ENCODE results near the gene ABTB2. TPM values are rescaled to one million over a fixed set of nuclear protein-coding genes. Genes with fewer than 3 reads are reported as not detected.

Gene ABTB2
- total RNA-seq, 2 donors from 2014 or later = 5.8 to 11.1 TPM

DNA sequence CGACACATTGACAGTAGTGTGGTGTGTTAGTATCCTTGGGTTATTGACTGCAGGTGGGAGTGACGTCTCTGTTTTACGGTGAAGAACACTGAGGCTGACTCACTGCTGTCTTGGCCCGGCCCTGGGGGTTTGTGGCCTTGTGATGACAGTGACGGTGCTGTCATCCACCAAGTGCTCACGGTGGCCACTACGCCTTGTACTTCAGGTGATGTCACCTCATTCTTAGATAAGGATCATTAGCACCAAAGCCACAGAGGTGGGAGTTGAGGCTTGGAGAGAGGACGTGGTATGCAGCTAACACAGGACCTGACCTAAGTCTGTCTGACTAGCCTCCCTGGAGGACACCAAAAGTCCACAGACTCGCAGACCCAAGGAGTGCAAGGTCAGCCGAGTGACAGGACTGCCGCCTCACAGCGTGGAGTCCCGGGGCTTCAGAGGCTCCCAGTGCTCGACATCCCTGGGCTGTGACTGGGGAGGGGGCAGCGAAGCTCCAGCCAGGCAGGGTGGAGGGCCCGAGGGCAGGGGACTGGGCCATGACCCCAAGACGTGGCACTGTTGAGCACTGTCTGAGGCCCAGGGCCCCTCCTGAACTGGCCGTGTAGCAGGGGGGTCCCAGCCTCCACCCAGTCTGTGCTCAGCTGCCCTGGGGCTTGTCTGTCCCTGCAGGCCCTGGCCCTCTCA, 195.9 kb downstream of the ABTB2 start:
- no peak for DNase-seq
- no peaks in the 10 kb centered on the region for H3K4me1 ChIP-seq
- H3K36me3 ChIP-seq = no peaks in the 10 kb centered on the region
- H3K9me3 ChIP-seq = no peaks in the 10 kb centered on the region
- H3K27me3 ChIP-seq = no peaks in the 10 kb centered on the region
- intact Hi-C loops (cut with DNase I) = no loop called here
- H3K9ac ChIP-seq (ENCODE audit: low read depth in 2 of 2, low read length in 2 of 2) = no peak overlapping the region
- TF ChIP-seq CTCF (IDR thresholded peaks at IDR 0.05) = no peak
- H3K4me3 ChIP-seq = no peak overlapping the region
- H3K27ac ChIP-seq = no peak overlapping the region

- no peak for DNase-seq
- no peak overlapping the region for H3K4me3 ChIP-seq
- H3K4me1 ChIP-seq = no peaks in the 10 kb centered on the region
- intact Hi-C loops (cut with DNase I) = no loop called here
- no peaks in the 10 kb centered on the region for H3K27me3 ChIP-seq
- no peak for TF ChIP-seq CTCF (IDR thresholded peaks at IDR 0.05)
- H3K9ac ChIP-seq (ENCODE audit: low read depth in 2 of 2, low read length in 2 of 2) = no peak overlapping the region
- H3K27ac ChIP-seq = no peak overlapping the region
- no peaks in the 10 kb centered on the region for H3K36me3 ChIP-seq
- H3K9me3 ChIP-seq = no peaks in the 10 kb centered on the region
Observed at GRCh38 chr11:34161361-34161760, 196.4 kb downstream of the ABTB2 start.

DNA sequence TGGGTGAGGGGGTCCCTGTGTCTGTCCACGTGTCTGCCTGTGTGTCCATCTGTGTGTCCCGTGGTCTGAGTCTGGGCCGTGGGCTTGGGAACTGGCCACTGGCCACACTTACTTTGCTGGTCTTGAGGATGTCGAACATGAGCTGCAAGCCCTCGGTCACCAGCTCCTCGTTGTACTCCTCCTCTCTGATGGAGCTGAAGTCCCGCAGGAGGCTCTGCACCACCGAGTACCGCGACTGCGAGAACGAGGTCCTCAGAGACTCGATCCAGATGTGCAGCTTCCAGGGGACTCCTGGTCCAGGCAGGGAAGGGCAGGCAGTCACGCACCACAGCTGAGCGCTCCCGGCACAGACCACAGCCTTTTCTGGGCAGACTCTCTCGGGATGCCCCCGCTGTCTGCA, 197.0 kb downstream of the ABTB2 start:
- no peaks in the 10 kb centered on the region for H3K4me1 ChIP-seq
- no peak overlapping the region for H3K9ac ChIP-seq (ENCODE audit: low read depth in 2 of 2, low read length in 2 of 2)
- no peak overlapping the region for H3K27ac ChIP-seq
- intact Hi-C loops (cut with DNase I) = no loop called here
- no peak overlapping the region for H3K4me3 ChIP-seq
- no peak for TF ChIP-seq CTCF (IDR thresholded peaks at IDR 0.05)
- H3K27me3 ChIP-seq = no peaks in the 10 kb centered on the region
- no peaks in the 10 kb centered on the region for H3K36me3 ChIP-seq
- no peaks in the 10 kb centered on the region for H3K9me3 ChIP-seq
- DNase-seq = no peak

DNA sequence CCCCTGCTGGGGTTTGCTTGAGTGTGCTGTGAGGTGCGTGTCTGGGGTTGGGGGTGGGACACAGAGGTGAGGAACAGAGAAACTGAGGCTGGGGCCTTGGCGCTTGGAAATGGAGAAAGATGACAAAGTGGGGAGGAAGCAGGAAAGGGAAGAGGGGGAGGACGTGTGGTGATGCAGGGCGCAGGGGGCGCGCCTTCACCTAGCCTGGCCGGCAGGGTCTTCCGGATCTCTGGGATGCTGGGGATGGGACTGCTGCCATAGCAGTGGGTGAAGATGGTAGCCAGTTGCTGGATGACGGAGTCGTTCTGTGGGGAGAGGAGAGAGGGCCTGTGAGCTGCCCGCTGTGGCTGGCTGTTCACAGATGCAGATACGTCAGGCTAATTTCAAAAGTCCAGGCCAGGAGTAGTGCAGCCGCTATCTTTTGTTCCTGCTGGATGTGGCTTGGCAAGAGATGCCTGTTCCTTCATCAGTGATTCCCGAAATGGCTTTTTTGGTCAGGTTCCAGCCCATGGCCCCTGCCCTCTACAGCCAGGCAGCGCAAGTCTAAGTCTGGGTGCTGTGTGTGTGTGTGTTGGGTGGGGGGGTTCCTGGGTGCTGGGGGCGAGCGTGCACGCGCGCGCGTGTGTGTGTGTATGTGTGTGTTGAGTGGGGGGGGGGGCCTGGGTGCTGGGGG, 197.6 kb downstream of the ABTB2 start:
- H3K36me3 ChIP-seq = no peaks in the 10 kb centered on the region
- TF ChIP-seq CTCF (IDR thresholded peaks at IDR 0.05) = no peak
- no peak overlapping the region for H3K27ac ChIP-seq
- intact Hi-C loops (cut with DNase I) = no loop called here
- no peak for DNase-seq
- no peak overlapping the region for H3K4me3 ChIP-seq
- no peaks in the 10 kb centered on the region for H3K27me3 ChIP-seq
- H3K4me1 ChIP-seq = no peaks in the 10 kb centered on the region
- H3K9ac ChIP-seq (ENCODE audit: low read depth in 2 of 2, low read length in 2 of 2) = no peak overlapping the region
- no peaks in the 10 kb centered on the region for H3K9me3 ChIP-seq

GRCh38 chr11:34158661-34159060, 199.1 kb downstream of the ABTB2 start:
- Histone ChIP-seq H3K27me3 (no peaks in the 10 kb centered on the region), H3K9me3 (no peaks in the 10 kb centered on the region), H3K4me3 (no peak overlapping the region), H3K9ac (ENCODE audit: low read depth in 2 of 2, low read length in 2 of 2) (no peak overlapping the region), H3K36me3 (no peaks in the 10 kb centered on the region), H3K4me1 (no peaks in the 10 kb centered on the region), H3K27ac (no peak overlapping the region)
- no peak for DNase-seq
- intact Hi-C loops (cut with DNase I) = no loop called here
- TF ChIP-seq CTCF (IDR thresholded peaks at IDR 0.05) = no peak
